Left lung (tissue), 10 donors: ENCODE data around the gene NOX5. TPM values are rescaled to one million over a fixed set of nuclear protein-coding genes. Genes with fewer than 3 reads are reported as not detected.

ENCODE experiments used
- ATAC-seq: fragments of 200-7000 bp; cut with Tn5 transposase; one replicate; pipeline ENCODE4 v1.9.1; 2020; ENCODE audit warnings: moderate library complexity
- DNase-seq, 4 donors: peaks; one replicate each; pipeline ENCODE4 v3.0.0-alpha.2; 2013 to 2020
- H3K27ac ChIP-seq, 2 donors: fragments of 200-600 bp; sonication (generic) in 1 of 2; one replicate each; pipeline versions ENCODE4 v1.5.0 to v1.8.0; 2020 to 2021
- H3K27me3 ChIP-seq, 2 donors: fragments of 200-600 bp; sonication (generic) in 1 of 2; one replicate each; pipeline versions ENCODE4 v1.5.0 to v1.8.0; 2020 to 2021
- H3K36me3 ChIP-seq, 2 donors: fragments of 200-600 bp; sonication (generic) in 1 of 2; one replicate each; pipeline versions ENCODE4 v1.5.0 to v1.8.0; 2020 to 2021
- H3K4me1 ChIP-seq, 2 donors: fragments of 200-600 bp; one replicate each; pipeline ENCODE4 v1.8.0; 2021
- H3K4me3 ChIP-seq, 2 donors: fragments of 200-600 bp; sonication (generic) in 1 of 2; one replicate each; pipeline versions ENCODE4 v1.5.0 to v1.8.0; 2020 to 2021; ENCODE audit warnings: mild to moderate bottlenecking in 1 of 2
- H3K9me3 ChIP-seq, 2 donors: fragments of 200-600 bp; sonication (generic) in 1 of 2; one replicate each; pipeline versions ENCODE4 v1.5.0 to v1.8.0; 2020 to 2021
- intact Hi-C, 2 donors: fragments of 100-400 bp; cut with DNase I; formaldehyde crosslinking; loops; one replicate each; pipeline versions ENCODE4 v1.11.2 to v1.14.2; 2022
- polyA plus RNA-seq, 6 donors: library from polyadenylated mRNA; unstranded; fragments of 120-200 nt; gene quantifications; one replicate each; pipeline ENCODE4 v1.2.1, GENCODE V29; 2013; ENCODE audit not compliant: insufficient read length in 6 of 6
- total RNA-seq, 2 donors: library from RNA; stranded (reverse); fragmentation: NEBNext Ultra II Directional; extraction: Animal tissue kit (Norgen Biotek cat#: 25700); gene quantifications; one replicate each; pipeline ENCODE4 v1.2.1, GENCODE V29; 2021
- TF ChIP-seq, protein P1 (sequence below), 2 donors: fragments of 200-600 bp; sonication (generic) in 1 of 2; IDR thresholded peaks; one replicate each; pipeline versions ENCODE4 v1.5.0 to v1.8.0; 2021; ENCODE audit warnings: antibody characterized with exemption in 2 of 2
- donor health status: DM: no; HTN: yes; CAD: no.
- donor health status: DM: no; HTN: no; CAD: no.

NOX5 gene
- total and polyA plus RNA-seq, 8 donors: 0.16 to 0.83 (median 0.41) TPM

GRCh38 chr15:69021895-69022294, 7.4 kb downstream of the NOX5 start:
- no peaks in the 10 kb centered on the region for H3K27me3 ChIP-seq
- no peak overlapping the region for H3K4me3 ChIP-seq
- no peaks in the 10 kb centered on the region for H3K4me1 ChIP-seq
- TF ChIP-seq, protein P1, sequence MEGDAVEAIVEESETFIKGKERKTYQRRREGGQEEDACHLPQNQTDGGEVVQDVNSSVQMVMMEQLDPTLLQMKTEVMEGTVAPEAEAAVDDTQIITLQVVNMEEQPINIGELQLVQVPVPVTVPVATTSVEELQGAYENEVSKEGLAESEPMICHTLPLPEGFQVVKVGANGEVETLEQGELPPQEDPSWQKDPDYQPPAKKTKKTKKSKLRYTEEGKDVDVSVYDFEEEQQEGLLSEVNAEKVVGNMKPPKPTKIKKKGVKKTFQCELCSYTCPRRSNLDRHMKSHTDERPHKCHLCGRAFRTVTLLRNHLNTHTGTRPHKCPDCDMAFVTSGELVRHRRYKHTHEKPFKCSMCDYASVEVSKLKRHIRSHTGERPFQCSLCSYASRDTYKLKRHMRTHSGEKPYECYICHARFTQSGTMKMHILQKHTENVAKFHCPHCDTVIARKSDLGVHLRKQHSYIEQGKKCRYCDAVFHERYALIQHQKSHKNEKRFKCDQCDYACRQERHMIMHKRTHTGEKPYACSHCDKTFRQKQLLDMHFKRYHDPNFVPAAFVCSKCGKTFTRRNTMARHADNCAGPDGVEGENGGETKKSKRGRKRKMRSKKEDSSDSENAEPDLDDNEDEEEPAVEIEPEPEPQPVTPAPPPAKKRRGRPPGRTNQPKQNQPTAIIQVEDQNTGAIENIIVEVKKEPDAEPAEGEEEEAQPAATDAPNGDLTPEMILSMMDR (IDR thresholded peaks at IDR 0.05): no peak
- H3K9me3 ChIP-seq: no peaks in the 10 kb centered on the region
- DNase-seq (no peak), ATAC-seq (no peak)
- intact Hi-C loops: no loop called here
- H3K27ac ChIP-seq: no peak overlapping the region
- no peaks in the 10 kb centered on the region for H3K36me3 ChIP-seq

GRCh38 chr15:69025320-69025719, 10.8 kb downstream of the NOX5 start:
- no peaks in the 10 kb centered on the region for H3K4me1 ChIP-seq
- ATAC-seq (no peak), DNase-seq (no peak)
- no peak overlapping the region for H3K4me3 ChIP-seq
- H3K36me3 ChIP-seq: no peaks in the 10 kb centered on the region
- H3K27ac ChIP-seq: no peak overlapping the region
- TF ChIP-seq, protein P1 (IDR thresholded peaks at IDR 0.05): no peak
- intact Hi-C loops: no loop called here
- no peaks in the 10 kb centered on the region for H3K9me3 ChIP-seq
- no peaks in the 10 kb centered on the region for H3K27me3 ChIP-seq

GRCh38 chr15:69026355-69026754, 11.9 kb downstream of the NOX5 start:
- Histone ChIP-seq H3K4me1 (no peaks in the 10 kb centered on the region), H3K36me3 (no peaks in the 10 kb centered on the region), H3K27me3 (peaks cover 0 to 5% of the 10 kb centered on the region in 2 donors), H3K4me3 (no peak overlapping the region), H3K27ac (no peak overlapping the region), H3K9me3 (no peaks in the 10 kb centered on the region)
- DNase-seq (no peak), ATAC-seq (no peak)
- TF ChIP-seq, protein P1 (IDR thresholded peaks at IDR 0.05): no peak
- intact Hi-C loops: no loop called here

- Histone ChIP-seq H3K4me1 (peaks cover 0 to 10% of the 10 kb centered on the region in 2 donors), H3K36me3 (no peaks in the 10 kb centered on the region), H3K27ac (no peak overlapping the region), H3K4me3 (no peak overlapping the region), H3K27me3 (peaks cover 3 to 22% of the 10 kb centered on the region in 2 donors), H3K9me3 (no peaks in the 10 kb centered on the region)
- DNase-seq (no peak), ATAC-seq (no peak)
- TF ChIP-seq, protein P1 (IDR thresholded peaks at IDR 0.05): no peak
- intact Hi-C loops: no loop called here
Measured at GRCh38 chr15:69027976-69028518, 13.6 kb downstream of the NOX5 start.

DNA sequence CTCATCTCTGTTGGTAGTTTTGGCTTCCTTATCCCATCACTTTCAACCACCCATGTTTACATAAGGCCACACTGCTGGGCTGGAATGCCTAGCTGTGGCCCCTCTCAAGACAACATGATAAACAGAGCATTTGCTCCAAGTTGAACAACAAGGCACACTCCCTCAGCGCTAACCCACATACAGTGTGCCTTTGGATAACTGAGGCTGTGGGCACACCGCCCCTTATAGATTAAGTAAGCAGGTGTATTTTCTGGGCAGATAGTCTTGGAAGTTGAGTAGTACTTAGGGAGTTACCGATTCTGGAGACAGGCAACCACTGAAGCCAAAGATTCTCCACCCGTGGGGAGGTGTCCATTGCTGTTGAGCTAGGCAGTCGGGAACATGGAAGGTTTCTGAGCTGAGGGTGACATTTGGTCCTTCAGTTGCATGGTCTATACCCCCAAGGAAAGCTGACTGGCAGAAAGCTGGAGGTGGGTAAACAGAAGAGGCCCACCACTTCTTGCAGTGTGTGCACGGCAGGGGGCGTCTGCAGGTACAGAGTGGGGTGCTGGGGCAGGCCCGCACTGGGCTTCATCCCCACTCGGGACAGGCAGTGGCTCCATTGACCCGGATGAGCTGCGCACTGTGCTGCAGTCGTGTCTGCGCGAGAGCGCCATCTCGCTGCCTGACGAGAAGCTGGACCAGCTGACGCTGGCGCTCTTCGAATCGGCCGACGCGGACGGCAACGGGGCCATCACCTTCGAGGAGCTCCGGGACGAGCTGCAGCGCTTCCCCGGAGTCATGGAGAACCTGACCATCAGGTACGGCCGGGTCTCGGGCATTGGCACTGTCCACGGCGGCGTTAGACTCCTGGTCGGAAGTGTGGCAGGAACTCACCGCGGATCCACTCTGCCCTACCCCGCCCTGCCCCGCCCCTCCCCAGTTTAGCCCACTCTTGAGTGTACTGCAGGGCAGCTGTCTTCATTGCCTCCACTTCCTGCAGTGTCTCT, 16.8 kb downstream of the NOX5 start:
- intact Hi-C loops: no loop called here
- DNase-seq (peak in 3 of 4 donors; percentile 63 to 86 (median 65)), ATAC-seq (peak; percentile 92)
- peaks cover 3 to 43% of the 10 kb centered on the region in 2 donors for H3K27me3 ChIP-seq
- TF ChIP-seq, protein P1 (IDR thresholded peaks at IDR 0.05): peak; percentile 13 to 38
- H3K9me3 ChIP-seq: no peaks in the 10 kb centered on the region
- peaks cover 0 to 10% of the 10 kb centered on the region in 2 donors for H3K4me1 ChIP-seq
- H3K27ac ChIP-seq: no peak overlapping the region
- peak overlapping the region in 1 of 2 donors; percentile 17 for H3K4me3 ChIP-seq
- no peaks in the 10 kb centered on the region for H3K36me3 ChIP-seq
